CD14-positive monocyte (primary cell): Measurements from ENCODE around the gene HDGFL1. TPM values are rescaled to one million over a fixed set of nuclear protein-coding genes. Genes with fewer than 3 reads are reported as not detected.

Experiments
- DNase-seq, 3 donors: peaks; one replicate each; pipeline ENCODE4 v3.0.0-alpha.2; 2011 to 2022
- H2AFZ ChIP-seq: 2 replicates; pipeline ENCODE4 v1.6.0; 2012; ENCODE audit warnings: mild to moderate bottlenecking, low read depth, low read length, inconsistent platforms; ENCODE audit not compliant: insufficient read depth, poor library complexity, severe bottlenecking
- H3K27ac ChIP-seq, 2 donors: 1 replicate in 1 of 2; 2 replicates in 1 of 2; pipeline ENCODE4 v1.5.1; 2012 to 2013; ENCODE audit warnings: low read length in 2 of 2, control low read depth in 1 of 2, inconsistent platforms in 1 of 2, low read depth in 1 of 2, mild to moderate bottlenecking in 1 of 2
- H3K27me3 ChIP-seq, 2 donors: one replicate each; pipeline versions ENCODE4 v1.6.0 to v1.6.1; 2011 to 2013; ENCODE audit warnings: low read length in 2 of 2; ENCODE audit not compliant: control insufficient read depth in 2 of 2, insufficient read depth in 2 of 2
- H3K36me3 ChIP-seq, 2 donors: replicated peaks in 1 of 2; 1 replicate in 1 of 2; 2 replicates in 1 of 2; pipeline versions ENCODE4 v1.5.1 to v1.6.1; 2012 to 2013; ENCODE audit warnings: low read length in 2 of 2, control low read depth in 1 of 2, inconsistent platforms in 1 of 2, mild to moderate bottlenecking in 1 of 2; ENCODE audit not compliant: insufficient read depth in 2 of 2, control insufficient read depth in 1 of 2
- H3K4me1 ChIP-seq, 2 donors: 1 replicate in 1 of 2; 2 replicates in 1 of 2; pipeline versions ENCODE4 v1.5.1 to v1.6.1; 2012 to 2013; ENCODE audit warnings: low read length in 2 of 2, control low read depth in 1 of 2, inconsistent platforms in 1 of 2, mild to moderate bottlenecking in 1 of 2, moderate library complexity in 1 of 2; ENCODE audit not compliant: insufficient read depth in 2 of 2, control insufficient read depth in 1 of 2
- H3K4me2 ChIP-seq: replicated peaks from 2 replicates; pipeline ENCODE3; 2012; ENCODE audit warnings: low read length, moderate library complexity, mild to moderate bottlenecking; ENCODE audit not compliant: poor library complexity, severe bottlenecking; ENCODE audit errors: extremely low read depth
- H3K4me3 ChIP-seq, 3 experiments: fragments of 200-600 bp in 1 of 3; sonication (generic) in 1 of 3; replicated peaks in 1 of 3; 1 replicate in 2 of 3; 2 replicates in 1 of 3; pipeline ENCODE4 v1.5.1; 2011 to 2013; ENCODE audit warnings: low read length in 3 of 3, mild to moderate bottlenecking in 3 of 3, control low read depth in 2 of 3, low read depth in 2 of 3, inconsistent platforms in 1 of 3, moderate library complexity in 1 of 3
- H3K79me2 ChIP-seq: 2 replicates; pipeline ENCODE4 v1.6.0; 2012; ENCODE audit warnings: mild to moderate bottlenecking, control low read depth, inconsistent platforms, low read length, moderate library complexity; ENCODE audit not compliant: insufficient read depth
- H3K9ac ChIP-seq: 2 replicates; pipeline ENCODE4 v1.6.0; 2017; ENCODE audit warnings: low read length, mild to moderate bottlenecking; ENCODE audit not compliant: insufficient read depth, poor library complexity, severe bottlenecking
- H3K9me3 ChIP-seq, 2 donors: replicated peaks in 1 of 2; 1 replicate in 1 of 2; 2 replicates in 1 of 2; pipeline versions ENCODE4 v1.5.1 to v1.6.1; 2012 to 2013; ENCODE audit warnings: low read length in 2 of 2, control low read depth in 1 of 2; ENCODE audit not compliant: control insufficient read depth in 1 of 2, insufficient read depth in 1 of 2
- H4K20me1 ChIP-seq: 2 replicates; pipeline ENCODE4 v1.6.0; 2012; ENCODE audit warnings: mild to moderate bottlenecking, low read length, control low read depth, moderate library complexity; ENCODE audit not compliant: insufficient read depth
- H3K27ac Mint-ChIP-seq, 7 donors: one replicate each; pipeline ENCODE4 v1.8.0; 2020; ENCODE audit warnings: mild to moderate bottlenecking in 7 of 7, mixed read lengths in 7 of 7, moderate library complexity in 6 of 7, inconsistent platforms in 2 of 7
- H3K27me3 Mint-ChIP-seq, 3 donors: one replicate each; pipeline ENCODE4 v1.8.0; 2021 to 2022; ENCODE audit warnings: low read depth in 3 of 3, mild to moderate bottlenecking in 3 of 3, mixed read lengths in 3 of 3, moderate library complexity in 3 of 3, inconsistent platforms in 1 of 3
- H3K36me3 Mint-ChIP-seq, 2 donors: one replicate each; pipeline ENCODE4 v1.8.0; 2020; ENCODE audit warnings: mixed read lengths in 2 of 2, inconsistent platforms in 1 of 2, mild to moderate bottlenecking in 1 of 2
- H3K4me1 Mint-ChIP-seq: one replicate; pipeline ENCODE4 v1.8.0; 2020; ENCODE audit warnings: mild to moderate bottlenecking, mixed read lengths
- H3K4me3 Mint-ChIP-seq, 2 donors: one replicate each; pipeline ENCODE4 v1.8.0; 2020; ENCODE audit warnings: mild to moderate bottlenecking in 2 of 2, mixed read lengths in 2 of 2, moderate library complexity in 1 of 2
- H3K9me3 Mint-ChIP-seq, 7 donors: one replicate each; pipeline ENCODE4 v1.8.0; 2020 to 2022; ENCODE audit warnings: mixed read lengths in 7 of 7, mild to moderate bottlenecking in 6 of 7, moderate library complexity in 6 of 7, inconsistent platforms in 2 of 7
- CTCF ChIP-seq: fragments of 200-600 bp; IDR thresholded peaks from one replicate; pipeline ENCODE4 v1.8.0; 2022; ENCODE audit warnings: antibody characterized with exemption, mild to moderate bottlenecking
- WGBS: methylation state at CpG from one replicate; pipeline ENCODE4 v1.1.5; 2013; ENCODE audit warnings: missing lambda C conversion rate; ENCODE audit not compliant: insufficient coverage; 5-methylcytosine and 5-hydroxymethylcytosine counted together
- intact Hi-C, 2 donors: fragments of 100-400 bp; cut with micrococcal nuclease; formaldehyde crosslinking; loops; one replicate each; pipeline versions ENCODE4 v1.15.0 to v1.15.1; 2023
- polyA plus RNA-seq, 3 donors: library from polyadenylated mRNA; depleted of rRNA in 1 of 3; unstranded in 2 of 3; stranded (reverse) in 1 of 3; fragments of 300-500 nt in 2 of 3; fragments of >200 nt in 1 of 3; fragmentation: Illumina TruSeq in 2 of 3; gene quantifications; 1 replicate in 2 of 3; 2 replicates in 1 of 3; pipeline ENCODE4 v1.2.3, GENCODE V29; 2012 to 2021

The HDGFL1 gene
- polyA plus RNA-seq, 3 donors, result not detected

- no peak for DNase-seq
- no peak overlapping the region for H3K9ac ChIP-seq
- no peak for TF ChIP-seq CTCF
- intact Hi-C loops, result no loop called here
- 100% methylated on average over 2 of the region's 4 CpGs for WGBS
- H3K36me3 ChIP-seq, result no peaks in the 10 kb centered on the region
- Mint-ChIP-seq H3K27ac (no peak overlapping the region), H3K4me1 (no peaks in the 10 kb centered on the region), H3K36me3 (no peaks in the 10 kb centered on the region), H3K27me3 (no peaks in the 10 kb centered on the region), H3K4me3 (no peak overlapping the region), H3K9me3 (peaks cover 0 to 7% (median 1%) of the 10 kb centered on the region in 7 donors)
- no peak overlapping the region for H3K4me2 ChIP-seq
- no peaks in the 10 kb centered on the region for H3K79me2 ChIP-seq
- no peaks in the 10 kb centered on the region for H3K9me3 ChIP-seq
- H3K4me1 ChIP-seq, result no peaks in the 10 kb centered on the region
- H3K27me3 ChIP-seq, result no peaks in the 10 kb centered on the region
- no peak overlapping the region for H3K27ac ChIP-seq
- no peak overlapping the region for H3K4me3 ChIP-seq
- no peak overlapping the region for H2AFZ ChIP-seq
- no peaks in the 10 kb centered on the region for H4K20me1 ChIP-seq
Measured at GRCh38 chr6:22590423-22590822, 21.1 kb downstream of the HDGFL1 start.

DNA sequence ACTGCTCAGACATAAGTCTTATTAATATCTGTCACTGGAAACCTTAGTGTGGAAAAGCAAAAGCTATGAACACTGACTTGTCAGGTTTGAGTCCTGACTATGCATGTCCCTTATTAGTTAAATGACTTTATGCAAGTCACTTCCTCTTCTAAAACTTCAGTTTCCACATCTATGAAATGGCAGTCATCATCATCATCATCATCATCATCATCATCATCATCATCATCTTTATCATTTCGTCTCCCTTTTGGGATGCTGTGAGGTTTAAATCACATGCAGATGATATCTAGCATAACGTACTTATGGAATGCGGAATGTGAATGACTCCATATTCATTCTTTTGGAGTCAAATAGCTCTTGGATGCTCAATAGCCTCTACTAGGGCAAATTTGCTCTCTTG is 24.5 kb downstream of the HDGFL1 start:
- intact Hi-C loops, result no loop called here
- H3K4me1 ChIP-seq, result peaks cover 0 to 6% of the 10 kb centered on the region in 2 donors
- Mint-ChIP-seq H3K9me3 (peaks cover 0 to 7% (median 2%) of the 10 kb centered on the region in 7 donors), H3K36me3 (no peaks in the 10 kb centered on the region), H3K27me3 (no peaks in the 10 kb centered on the region), H3K4me1 (peaks cover 8% of the 10 kb centered on the region), H3K27ac (no peak overlapping the region), H3K4me3 (no peak overlapping the region)
- no peak overlapping the region for H2AFZ ChIP-seq
- H4K20me1 ChIP-seq, result no peaks in the 10 kb centered on the region
- no peak overlapping the region for H3K4me2 ChIP-seq
- H3K4me3 ChIP-seq, result no peak overlapping the region
- H3K36me3 ChIP-seq, result no peaks in the 10 kb centered on the region
- no peak for TF ChIP-seq CTCF
- H3K9me3 ChIP-seq, result no peaks in the 10 kb centered on the region
- DNase-seq, result no peak
- H3K27ac ChIP-seq, result no peak overlapping the region
- no peaks in the 10 kb centered on the region for H3K27me3 ChIP-seq
- WGBS, result 80% methylated on average over 1 of the region's 3 CpGs
- H3K79me2 ChIP-seq, result no peaks in the 10 kb centered on the region
- no peak overlapping the region for H3K9ac ChIP-seq
